Uterus (tissue), 4 donors: ENCODE data around the gene DKC1. TPM values are rescaled to one million over a fixed set of nuclear protein-coding genes. Genes with fewer than 3 reads are reported as not detected.

ENCODE experiments used
- DNase-seq, 2 donors: peaks; one replicate each; pipeline ENCODE4 v3.0.0-alpha.2; 2019 to 2020
- H3K27ac ChIP-seq, 2 donors: fragments of 200-600 bp; sonication (generic); 1 replicate in 1 of 2; 2 replicates in 1 of 2; pipeline ENCODE4 v1.5.1; 2016 to 2018
- H3K27me3 ChIP-seq, 2 donors: fragments of 200-600 bp; sonication (generic); one replicate each; pipeline ENCODE4 v1.5.1; 2018 to 2019; ENCODE audit warnings: control low read depth in 1 of 2
- H3K36me3 ChIP-seq, 2 donors: fragments of 200-600 bp; sonication (generic); one replicate each; pipeline ENCODE4 v1.5.1; 2019; ENCODE audit warnings: control low read depth in 1 of 2
- H3K4me1 ChIP-seq, 2 donors: fragments of 200-600 bp; sonication (generic); one replicate each; pipeline ENCODE4 v1.5.1; 2018 to 2019; ENCODE audit warnings: control low read depth in 1 of 2
- H3K4me3 ChIP-seq, 2 donors: fragments of 200-600 bp; sonication (generic); 1 replicate in 1 of 2; 2 replicates in 1 of 2; pipeline ENCODE4 v1.5.1; 2018 to 2019; ENCODE audit warnings: mild to moderate bottlenecking in 1 of 2
- H3K9me3 ChIP-seq, 2 donors: fragments of 200-600 bp; sonication (generic); one replicate each; pipeline ENCODE4 v1.5.1; 2019; ENCODE audit warnings: control low read depth in 1 of 2
- POLR2A ChIP-seq, 2 donors: fragments of 450-650 bp; IDR thresholded peaks; one replicate each; pipeline ENCODE4 v1.6.1; 2016; ENCODE audit warnings: antibody characterized with exemption in 2 of 2, mild to moderate bottlenecking in 1 of 2, moderate library complexity in 1 of 2
- intact Hi-C: fragments of 100-400 bp; cut with DNase I; formaldehyde crosslinking; loops from one replicate; pipeline ENCODE4 v1.15.1; 2023; ENCODE audit warnings: low total_unique reads
- total RNA-seq, 4 donors: library from RNA; depleted of rRNA in 3 of 4; stranded (reverse); fragments of >200 nt in 3 of 4; gene quantifications; one replicate each; pipeline versions ENCODE4 v1.1.0 to v1.2.4, GENCODE V29; 2014 to 2023
- TF ChIP-seq, protein P1 (sequence below), 4 experiments: fragments of 200-600 bp in 2 of 4; fragments of 450-650 bp in 2 of 4; sonication (generic) in 2 of 4; IDR thresholded peaks; one replicate each; pipeline ENCODE4 v1.5.1; 2016 to 2019; ENCODE audit warnings: antibody characterized with exemption in 4 of 4, mild to moderate bottlenecking in 2 of 4, moderate library complexity in 1 of 4
- donor health status: DM: yes; HTN: yes; CAD: no.

Gene DKC1
- total RNA-seq, 4 donors from 2014 or later = 6.4 to 36.4 (median 19.1) TPM

GRCh38 chrX:154731881-154732280 is 30.8 kb upstream of the DKC1 start:
- Histone ChIP-seq H3K36me3 (no peaks in the 10 kb centered on the region), H3K4me1 (peaks cover 0 to 4% of the 10 kb centered on the region in 2 donors), H3K9me3 (no peaks in the 10 kb centered on the region), H3K27ac (no peak overlapping the region), H3K4me3 (no peak overlapping the region), H3K27me3 (no peaks in the 10 kb centered on the region)
- no peak for DNase-seq
- intact Hi-C loops = no loop called here
- TF ChIP-seq, protein P1, sequence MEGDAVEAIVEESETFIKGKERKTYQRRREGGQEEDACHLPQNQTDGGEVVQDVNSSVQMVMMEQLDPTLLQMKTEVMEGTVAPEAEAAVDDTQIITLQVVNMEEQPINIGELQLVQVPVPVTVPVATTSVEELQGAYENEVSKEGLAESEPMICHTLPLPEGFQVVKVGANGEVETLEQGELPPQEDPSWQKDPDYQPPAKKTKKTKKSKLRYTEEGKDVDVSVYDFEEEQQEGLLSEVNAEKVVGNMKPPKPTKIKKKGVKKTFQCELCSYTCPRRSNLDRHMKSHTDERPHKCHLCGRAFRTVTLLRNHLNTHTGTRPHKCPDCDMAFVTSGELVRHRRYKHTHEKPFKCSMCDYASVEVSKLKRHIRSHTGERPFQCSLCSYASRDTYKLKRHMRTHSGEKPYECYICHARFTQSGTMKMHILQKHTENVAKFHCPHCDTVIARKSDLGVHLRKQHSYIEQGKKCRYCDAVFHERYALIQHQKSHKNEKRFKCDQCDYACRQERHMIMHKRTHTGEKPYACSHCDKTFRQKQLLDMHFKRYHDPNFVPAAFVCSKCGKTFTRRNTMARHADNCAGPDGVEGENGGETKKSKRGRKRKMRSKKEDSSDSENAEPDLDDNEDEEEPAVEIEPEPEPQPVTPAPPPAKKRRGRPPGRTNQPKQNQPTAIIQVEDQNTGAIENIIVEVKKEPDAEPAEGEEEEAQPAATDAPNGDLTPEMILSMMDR (IDR thresholded peaks at IDR 0.05) = no peak

DNA sequence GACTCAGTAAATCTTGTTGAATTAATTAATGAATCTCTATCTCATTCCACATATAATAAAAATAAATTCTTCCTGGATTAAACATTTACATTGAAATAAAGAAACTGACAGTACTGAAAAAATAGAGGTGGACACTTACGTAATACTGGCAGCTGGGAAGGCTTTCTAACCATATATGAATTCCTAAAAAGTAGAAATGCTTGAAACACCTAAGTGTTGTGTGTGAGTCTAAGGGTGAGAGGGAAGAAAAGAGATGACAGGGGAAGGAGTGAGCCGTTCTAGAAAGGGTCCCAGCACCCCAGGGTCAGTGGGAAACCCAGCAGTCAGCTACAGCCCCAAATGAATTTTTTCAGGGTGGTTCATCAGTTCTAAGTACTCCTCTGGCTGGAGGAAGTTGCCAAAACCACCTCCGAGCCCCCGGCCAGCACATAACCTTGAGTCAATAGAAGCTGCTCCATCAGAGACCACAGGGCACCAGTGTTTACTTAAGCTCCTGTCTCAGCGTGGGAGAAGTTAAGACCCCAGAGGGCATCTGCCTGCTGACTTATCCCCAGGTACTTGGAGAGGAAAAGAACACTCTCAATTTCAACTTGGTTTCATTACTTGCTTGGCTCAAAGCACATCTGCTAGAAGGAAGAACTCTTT is 30.1 kb upstream of the DKC1 start:
- no peak overlapping the region for H3K4me3 ChIP-seq
- H3K4me1 ChIP-seq = peaks cover 0 to 4% of the 10 kb centered on the region in 2 donors

DNA sequence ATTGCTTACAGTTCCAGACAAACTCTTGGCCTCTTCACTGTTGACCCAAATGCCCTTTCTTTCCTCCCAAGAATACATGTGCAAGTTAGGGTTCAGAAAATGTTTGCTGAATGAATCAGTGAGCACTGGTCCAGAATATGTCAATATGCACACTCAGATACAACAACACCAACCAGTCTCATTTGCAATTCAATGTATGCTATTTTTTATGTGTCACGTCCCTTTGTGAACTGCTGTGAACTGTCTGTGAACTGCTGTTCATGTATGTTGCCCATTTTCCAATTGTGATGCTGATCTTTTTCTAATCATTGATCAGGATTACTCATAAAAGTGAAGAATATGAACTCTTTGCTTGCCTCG is 29.6 kb upstream of the DKC1 start:
- Histone ChIP-seq H3K27me3 (no peaks in the 10 kb centered on the region), H3K4me1 (peaks cover 0 to 4% of the 10 kb centered on the region in 2 donors), H3K9me3 (no peaks in the 10 kb centered on the region), H3K4me3 (no peak overlapping the region), H3K27ac (peak overlapping the region; percentile 73 to 79), H3K36me3 (no peaks in the 10 kb centered on the region)
- DNase-seq = no peak
- intact Hi-C loops = no loop called here
- TF ChIP-seq, protein P1 (IDR thresholded peaks at IDR 0.05) = no peak
- TF ChIP-seq POLR2A (IDR thresholded peaks at IDR 0.05) = no peak

More for the DNA sequence above, 30.1 kb upstream of the DKC1 start:
- Histone ChIP-seq H3K9me3 (no peaks in the 10 kb centered on the region), H3K27me3 (no peaks in the 10 kb centered on the region), H3K27ac (peak overlapping the region; percentile 33 to 73), H3K36me3 (no peaks in the 10 kb centered on the region)
- intact Hi-C loops = no loop called here
- TF ChIP-seq, protein P1 (IDR thresholded peaks at IDR 0.05) = no peak
- TF ChIP-seq POLR2A (IDR thresholded peaks at IDR 0.05) = no peak
- DNase-seq = no peak

DNA sequence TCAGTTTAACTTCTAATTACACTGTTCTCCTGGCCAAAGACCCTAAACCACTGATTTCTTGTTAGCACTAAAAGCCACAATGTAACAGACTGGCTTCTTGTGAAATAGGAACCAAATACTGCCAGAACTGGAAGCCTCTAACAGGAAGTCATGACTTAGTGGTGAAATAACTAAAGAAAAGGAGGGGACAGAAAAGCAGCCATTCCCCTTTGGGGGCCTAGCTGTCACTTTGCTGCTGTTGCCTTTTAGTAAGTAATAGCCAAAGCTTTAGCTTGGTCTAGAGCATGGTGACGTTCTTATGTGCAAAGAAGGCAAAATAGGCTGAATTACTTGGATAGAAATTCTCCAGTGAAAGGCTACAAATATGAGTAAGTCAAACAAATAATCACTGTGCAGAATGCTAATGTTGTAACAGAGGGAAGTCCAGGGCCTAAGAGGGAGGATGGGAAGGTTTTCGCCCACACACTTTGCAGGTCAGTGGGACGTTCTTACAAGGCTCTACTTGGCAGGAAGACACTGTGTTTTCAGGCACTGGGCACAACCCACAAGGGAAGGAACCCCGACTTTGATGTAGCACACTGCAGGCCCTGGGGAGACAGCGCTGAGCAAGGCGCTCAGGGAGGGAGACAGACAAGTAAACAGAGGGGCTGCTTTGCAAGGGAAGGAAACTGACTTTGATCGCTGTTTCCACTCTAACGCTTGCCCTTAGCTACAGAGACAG is 28.4 kb upstream of the DKC1 start:
- H3K9me3 ChIP-seq = no peaks in the 10 kb centered on the region
- intact Hi-C loops = no loop called here
- peak; percentile 37 to 40 for DNase-seq
- no peaks in the 10 kb centered on the region for H3K4me1 ChIP-seq
- no peak overlapping the region for H3K4me3 ChIP-seq
- H3K27me3 ChIP-seq = no peaks in the 10 kb centered on the region
- peak overlapping the region; percentile 73 to 79 for H3K27ac ChIP-seq
- TF ChIP-seq, protein P1 (IDR thresholded peaks at IDR 0.05) = no peak
- TF ChIP-seq POLR2A (IDR thresholded peaks at IDR 0.05) = no peak
- H3K36me3 ChIP-seq = no peaks in the 10 kb centered on the region

GRCh38 chrX:154735695-154736393 is 26.8 kb upstream of the DKC1 start:
- H3K36me3 ChIP-seq = no peaks in the 10 kb centered on the region
- H3K4me3 ChIP-seq = no peak overlapping the region
- no peaks in the 10 kb centered on the region for H3K27me3 ChIP-seq
- peak overlapping the region; percentile 56 to 79 for H3K27ac ChIP-seq
- no peak for TF ChIP-seq POLR2A (IDR thresholded peaks at IDR 0.05)
- TF ChIP-seq, protein P1 (IDR thresholded peaks at IDR 0.05) = no peak
- no peaks in the 10 kb centered on the region for H3K4me1 ChIP-seq
- DNase-seq = peak; percentile 62 to 64
- H3K9me3 ChIP-seq = no peaks in the 10 kb centered on the region
- intact Hi-C loops = no loop called here
